DMS53 treated with DMSO at 0.1 percent for 48 hours (cell line): Measurements from ENCODE around the gene EFS.

ENCODE experiments used
- DNase-seq: peaks from one replicate; lab custom pipeline; 2025; ENCODE audit not compliant: unreplicated experiment; lab: John Stamatoyannopoulos, UW

Gene EFS

DNA sequence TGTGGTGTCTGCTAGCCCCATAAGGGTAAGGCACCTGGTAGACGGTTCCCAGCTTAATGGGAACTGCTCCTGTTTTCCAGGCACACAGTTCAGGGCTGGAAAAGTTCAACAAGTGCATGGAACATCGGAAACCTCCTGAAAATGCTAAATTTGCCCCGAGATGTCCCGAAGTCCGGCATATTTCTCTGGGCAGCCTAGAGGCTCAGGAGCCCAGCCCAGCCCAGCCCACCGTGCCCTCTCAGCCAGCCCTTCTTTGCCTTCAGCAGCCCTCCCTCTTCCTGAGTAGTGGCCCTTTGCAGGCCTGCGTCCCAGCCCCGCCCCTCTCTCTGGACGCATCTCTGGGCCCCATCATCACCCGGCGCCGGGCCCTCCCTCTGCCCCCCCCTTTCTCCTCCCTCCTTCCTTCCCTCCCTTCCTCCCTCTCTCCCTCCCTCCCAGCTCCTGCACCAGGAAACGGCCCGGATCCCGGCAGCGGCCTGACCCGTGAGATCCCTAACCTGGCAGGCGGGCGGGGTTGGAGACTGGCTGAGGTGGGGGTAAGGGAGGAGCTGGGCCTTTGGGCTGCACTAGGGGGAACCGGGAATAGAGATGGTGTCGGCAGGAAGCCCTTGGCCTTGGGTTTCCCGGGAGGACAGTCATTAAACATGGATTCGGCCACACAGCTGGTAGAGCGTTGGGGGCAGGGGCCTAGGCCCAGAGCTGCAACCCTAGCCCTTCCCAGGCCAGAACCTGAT lies 58.4 kb downstream of the EFS start, which contains the start of gene BCL2L2:
Gene BCL2L2 (plus strand): TSS at position 422 of the 734 bp plus-strand sequence. CDS start 935 bp downstream, outside the sequence.
- DNase-seq = peak; percentile 64
